GM12878 (cell line): ENCODE results near the gene ANKRD6. TPM values are rescaled to one million over a fixed set of nuclear protein-coding genes. Genes with fewer than 3 reads are reported as not detected.
A peak's percentile ranks its signal among the peaks of the same experiment; 100 is the strongest.

ENCODE experiments used
- ATAC-seq: fragments of 200-7000 bp; cut with Tn5 transposase; 3 replicates; pipeline ENCODE4 v1.9.1; 2020; ENCODE audit warnings: mild to moderate bottlenecking, moderate library complexity
- BruUV-seq: library from RNA; stranded (reverse); fragments of 400-500 nt; replicated peaks from 2 replicates; lab custom pipeline; 2021; lab: Mats Ljungman, UMichigan
- CTCF ChIA-PET: fragments of 300-600 bp; sonication (Branson Sonifier 250); formaldehyde crosslinking; extraction: SDS; loops from one replicate; lab custom pipeline; 2021; ENCODE audit warnings: inconsistent platforms; lab: Yijun Ruan, JAX
- POLR2A ChIA-PET: fragments of 350-600 bp; formaldehyde crosslinking; extraction: SDS; loops from one replicate; lab custom pipeline; 2021; ENCODE audit warnings: inconsistent platforms; lab: Charles Lee
- RAD21 ChIA-PET: fragments of 300-600 bp; sonication (Branson Sonifier 250); formaldehyde crosslinking; loops from one replicate; lab custom pipeline; 2023; ENCODE audit warnings: antibody characterized with exemption; ENCODE audit not compliant: unreplicated experiment; lab: Charles Lee
- SMC1A ChIA-PET: fragments of 300-600 bp; sonication (Branson Sonifier 250); formaldehyde crosslinking; loops from one replicate; lab custom pipeline; 2023; ENCODE audit not compliant: unreplicated experiment, uncharacterized antibody; lab: Charles Lee
- DNase-seq: peaks from one replicate; pipeline ENCODE4 v3.0.0-alpha.2; 2011; ENCODE audit warnings: low read depth, low spot score
- FAIRE-seq: peaks from 3 replicates; lab custom pipeline; 2011; peaks lifted over from hg19 to GRCh38; lab: Jason Lieb, UNC
- H2AFZ ChIP-seq: 2 replicates; pipeline ENCODE4 v1.6.0; 2011; ENCODE audit warnings: low read depth, low read length, control low read depth; ENCODE audit not compliant: control insufficient read depth
- H3K27ac ChIP-seq: 2 replicates; pipeline ENCODE4 v1.5.1; 2011; ENCODE audit warnings: control low read depth; ENCODE audit not compliant: control insufficient read depth, insufficient read depth
- H3K27me3 ChIP-seq, 2 experiments: replicated peaks in 1 of 2; 2 replicates each; pipeline versions ENCODE4 v1.6.0 to v1.6.1; 2011; ENCODE audit warnings: low read length in 1 of 2; ENCODE audit not compliant: control insufficient read depth in 2 of 2, insufficient read depth in 2 of 2
- H3K36me3 ChIP-seq, 2 experiments: 2 replicates each; pipeline ENCODE4 v1.5.1; 2011; ENCODE audit warnings: low read length in 1 of 2; ENCODE audit not compliant: control insufficient read depth in 2 of 2, insufficient read depth in 2 of 2
- H3K4me1 ChIP-seq: 2 replicates; pipeline ENCODE4 v1.6.1; 2011; ENCODE audit warnings: mild to moderate bottlenecking, low read length, moderate library complexity, mixed read lengths; ENCODE audit not compliant: control insufficient read depth, insufficient read depth
- H3K4me2 ChIP-seq: 2 replicates; pipeline ENCODE4 v1.6.0; 2011; ENCODE audit warnings: control low read depth; ENCODE audit not compliant: control insufficient read depth, insufficient read depth
- H3K4me3 ChIP-seq: fragments of 200-600 bp; sonication (generic); 2 replicates; pipeline ENCODE4 v1.5.1; 2016
- H3K79me2 ChIP-seq: 2 replicates; pipeline ENCODE4 v1.6.0; 2011; ENCODE audit warnings: low read length; ENCODE audit not compliant: control insufficient read depth, insufficient read depth
- H3K9ac ChIP-seq: 2 replicates; pipeline ENCODE4 v1.8.0; 2011; ENCODE audit warnings: low read length, control low read depth, mixed read lengths; ENCODE audit not compliant: control insufficient read depth, insufficient read depth
- H3K9me3 ChIP-seq: replicated peaks from 3 replicates; pipeline ENCODE4 v1.5.1; 2011; ENCODE audit warnings: mild to moderate bottlenecking, low read length; ENCODE audit not compliant: control insufficient read depth, insufficient read depth
- H4K20me1 ChIP-seq: 2 replicates; pipeline ENCODE4 v1.6.0; 2011; ENCODE audit not compliant: control insufficient read depth, insufficient read depth
- CHD2 ChIP-seq: IDR thresholded peaks from 2 replicates; pipeline ENCODE4 v1.6.1; 2011; ENCODE audit warnings: low read depth, low read length, improper control_type of control experiment, borderline replicate concordance
- POLR2A ChIP-seq: IDR thresholded peaks from 2 replicates; pipeline ENCODE4 v1.6.1; 2011; ENCODE audit warnings: low read depth, mild to moderate bottlenecking, low read length
- SPI1 ChIP-seq: IDR thresholded peaks from 2 replicates; pipeline ENCODE4 v1.6.1; 2011; ENCODE audit warnings: low read depth, mild to moderate bottlenecking, low read length, moderate library complexity, borderline replicate concordance; ENCODE audit not compliant: insufficient read depth
- ZBTB33 ChIP-seq: fragments of 450-650 bp; IDR thresholded peaks from 2 replicates; pipeline ENCODE4 v1.6.1; 2017; ENCODE audit warnings: mild to moderate bottlenecking
- ZZZ3 ChIP-seq: IDR thresholded peaks from 2 replicates; pipeline ENCODE4 v1.6.1; 2011; ENCODE audit warnings: low read depth; ENCODE audit not compliant: control insufficient read depth, insufficient read length
- WGBS: methylation state at CpG from one replicate; pipeline ENCODE4 v1.1.6; 2016; ENCODE audit warnings: low lambda C conversion rate; ENCODE audit not compliant: insufficient replicate concordance, insufficient coverage; ENCODE audit errors: missing lambda C conversion rate; 5-methylcytosine and 5-hydroxymethylcytosine counted together
- in situ Hi-C: fragments of 300-500 bp; cut with MboI; formaldehyde crosslinking; loops from 9 replicates; pipeline ENCODE4 v1.14.3; 2018; ENCODE audit warnings: mixed read lengths
- intact Hi-C: fragments of 100-400 bp; cut with micrococcal nuclease; formaldehyde crosslinking; loops from one replicate; pipeline ENCODE4 v1.14.2; 2022; ENCODE audit not compliant: unreplicated experiment
- polyA plus RNA-seq, 11 experiments: library from polyadenylated mRNA; depleted of rRNA in 4 of 11; unstranded in 6 of 11; stranded (reverse) in 5 of 11; fragments of >200 nt; fragmentation: Nextera tagmentation in 4 of 11; fragmentation: Illumina TruSeq in 1 of 11; extraction: Ambion mirVana in 4 of 11; extraction: Trizol in 1 of 11; gene quantifications; 1 replicate in 1 of 11; 2 replicates in 10 of 11; pipeline versions ENCODE4 v1.2.1 to v1.2.3, GENCODE V29; 2011 to 2016; ENCODE audit warnings: inconsistent platforms in 2 of 11, missing spikeins in 2 of 11, low read depth in 1 of 11
- total RNA-seq, 4 experiments: library from RNA; depleted of rRNA in 3 of 4; stranded (reverse); fragments of >200 nt in 3 of 4; fragmentation: Illumina TruSeq in 1 of 4; extraction: Trizol in 1 of 4; gene quantifications; 2 replicates each; pipeline versions ENCODE4 v1.2.1 to v1.2.3, GENCODE V29; 2013 to 2021

The ANKRD6 gene
- total and polyA plus RNA-seq, 10 of the 15 experiments (the other 5 are each of a cell fraction or from before 2014, with no cell fraction given), result 0.03 to 0.90 (median 0.38) TPM

- SMC1A ChIA-PET, result interaction anchor here (1.1 to 1.5 kb wide), 2 partner anchors 11 to 35 kb away, joined by 3 to 7 read pairs; no protein-coding TSS in a partner anchor
- CTCF ChIA-PET, result interaction anchor here (1.1 to 4.3 kb wide), 4 partner anchors 11 to 225 kb away, joined by 3 to 24 read pairs (median 4); no protein-coding TSS in a partner anchor
- Histone ChIP-seq H3K4me1 (peaks cover 17% of the 10 kb centered on the region), H3K27me3 (no peaks in the 10 kb centered on the region), H4K20me1 (no peaks in the 10 kb centered on the region), H3K4me3 (no peak overlapping the region), H3K9ac (no peak overlapping the region), H3K9me3 (no peaks in the 10 kb centered on the region), H3K4me2 (peak overlapping the region; percentile 9; the same call in 1 of the 2 replicates), H3K79me2 (no peaks in the 10 kb centered on the region), H2AFZ (no peak overlapping the region), H3K27ac (no peak overlapping the region), H3K36me3 (no peaks in the 10 kb centered on the region; a peak in 1 of 4 replicates)
- in situ Hi-C loops, result no loop called here
- TF ChIP-seq ZZZ3 (no peak), POLR2A (no peak), CHD2 (no peak), ZBTB33 (no peak), SPI1 (peak; percentile 49; the same call in 1 of the 2 replicates)
- FAIRE-seq, result peak; percentile 27
- no peak for ATAC-seq
- POLR2A ChIA-PET, result no interaction called here
- no peak for DNase-seq
- 19% methylated on average over 2 of the region's 2 CpGs for WGBS
- no TSS peak for BruUV-seq
- RAD21 ChIA-PET, result interaction anchor here (1.1 to 1.9 kb wide), 2 partner anchors 165 to 225 kb away, joined by 3 to 6 read pairs; no protein-coding TSS in a partner anchor
- intact Hi-C loops, result loop anchor here (5.0 kb wide), 2 partner anchors 165 to 225 kb away; partner anchors contain the start of gene ANKRD6
These were observed 164.4 kb downstream of the ANKRD6 start for GRCh38 chr6:89597372-89597771.
